Measurements from ENCODE around the gene GJA9.
A peak's percentile ranks its signal among the peaks of the same experiment; 100 is the strongest.
"Not testable (repeated sequence)": the region's sequence is repeated elsewhere in the genome, so short reads cannot be mapped to it uniquely, and the experiment has no call there.

The GJA9 gene

DNA sequence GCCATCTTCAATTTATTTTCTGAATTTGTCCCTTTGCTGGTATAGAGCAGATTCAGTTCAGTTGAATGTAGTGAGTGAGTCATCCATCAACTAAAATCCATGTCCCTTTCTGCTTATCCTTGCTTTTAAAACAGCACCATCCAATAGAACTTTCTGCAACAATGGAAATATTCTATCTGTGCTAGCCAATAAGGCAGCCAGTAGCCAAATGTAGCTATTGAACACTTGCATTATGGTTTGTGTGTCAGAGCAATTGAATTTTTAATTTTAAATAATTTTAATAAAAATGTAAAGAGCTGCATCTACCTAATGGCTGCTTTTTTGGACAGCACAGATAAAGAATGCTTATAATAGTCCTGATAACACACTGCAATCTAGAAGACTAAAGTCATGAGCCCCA, at the start of gene GJA9:
Gene GJA9 (minus strand): TSS at position 101 of the 400 bp plus-strand sequence. CDS start 5,489 bp downstream, outside the sequence.
- no peak for DNase-seq

DNA sequence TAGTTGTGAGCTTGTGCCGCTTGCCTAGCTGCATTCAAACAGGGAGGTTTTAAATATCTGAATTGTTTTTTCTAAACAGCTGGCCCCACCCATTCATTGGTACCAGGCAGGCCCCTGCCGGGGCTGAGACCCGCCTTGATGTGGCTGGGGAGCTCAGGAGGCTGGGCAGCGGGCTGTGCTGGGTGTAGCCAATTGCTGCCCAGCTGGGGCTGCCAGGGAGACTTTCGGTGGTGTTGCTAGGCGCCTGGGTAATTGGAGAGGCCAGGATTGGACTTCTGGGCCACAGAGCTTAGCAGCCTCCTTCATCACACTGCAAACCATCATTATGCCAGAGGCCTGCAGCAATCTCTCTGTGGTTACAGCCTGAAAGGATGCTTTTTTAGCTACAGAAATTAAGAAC, 48.1 kb upstream of the GJA9 start:
- DNase-seq: peak; percentile 2

DNA sequence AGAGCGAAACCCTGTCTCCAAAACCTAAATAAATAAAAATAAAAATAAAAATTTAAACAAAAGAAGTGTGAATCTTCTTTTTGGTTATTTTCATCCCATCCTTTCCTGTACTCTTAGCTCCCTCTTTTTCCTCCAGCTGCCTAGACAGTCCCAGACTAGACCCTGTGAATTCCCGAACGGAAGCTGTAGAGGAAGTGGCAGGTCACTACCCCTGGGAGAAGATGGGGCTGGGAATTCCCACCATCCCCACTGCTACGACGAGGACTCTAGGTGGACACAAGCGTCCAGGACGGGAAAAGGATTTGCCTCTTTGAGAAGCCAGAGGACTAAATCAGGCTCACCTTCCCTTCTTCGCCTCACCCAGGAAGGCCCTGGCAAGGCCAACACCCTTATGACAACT, 47.7 kb upstream of the GJA9 start:
- no peak for DNase-seq

GRCh38 chr1:38926091-38926490, 44.7 kb upstream of the GJA9 start:
- no peak for DNase-seq

DNA sequence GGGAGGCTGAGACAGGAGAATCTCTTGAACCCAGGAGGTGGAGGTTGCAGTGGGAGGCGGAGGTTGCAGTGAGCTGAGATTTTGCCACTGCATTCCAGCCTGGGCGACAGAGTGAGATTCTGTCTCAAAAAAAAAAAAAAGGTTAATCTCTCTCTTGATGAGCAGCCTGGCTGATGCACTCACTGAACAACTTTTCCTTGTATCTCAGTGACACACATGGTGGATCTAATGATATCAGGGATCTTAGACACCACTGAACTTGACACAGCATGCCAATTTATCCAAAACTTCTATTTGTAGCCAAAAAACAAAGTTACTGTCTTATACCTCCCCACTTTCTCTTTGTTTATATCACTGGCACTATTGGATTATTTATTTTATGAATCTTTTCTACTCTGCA, 44.0 kb upstream of the GJA9 start:
- DNase-seq: no peak

DNA sequence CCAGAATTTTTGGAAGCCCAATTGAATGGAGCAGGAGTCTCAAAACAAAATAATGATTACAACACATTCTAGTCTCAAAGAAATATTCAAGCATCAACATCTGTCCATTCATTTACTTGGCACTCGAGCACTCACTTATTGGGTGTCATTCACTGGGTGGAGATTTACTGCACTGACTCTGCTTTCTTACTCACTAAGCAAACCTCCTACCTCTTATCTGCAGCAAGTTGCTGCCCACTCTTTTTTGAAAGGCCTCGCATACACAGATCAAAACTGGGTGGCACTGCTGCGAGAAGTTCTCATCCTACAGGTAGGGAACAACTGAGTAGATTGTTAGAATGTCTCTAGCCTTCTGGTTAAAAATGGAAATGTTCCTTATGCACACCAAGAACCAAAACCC, 42.2 kb upstream of the GJA9 start:
- no peak for DNase-seq

- DNase-seq: peak; percentile 11
Measured at GRCh38 chr1:38919130-38919529, 37.7 kb upstream of the GJA9 start.

DNA sequence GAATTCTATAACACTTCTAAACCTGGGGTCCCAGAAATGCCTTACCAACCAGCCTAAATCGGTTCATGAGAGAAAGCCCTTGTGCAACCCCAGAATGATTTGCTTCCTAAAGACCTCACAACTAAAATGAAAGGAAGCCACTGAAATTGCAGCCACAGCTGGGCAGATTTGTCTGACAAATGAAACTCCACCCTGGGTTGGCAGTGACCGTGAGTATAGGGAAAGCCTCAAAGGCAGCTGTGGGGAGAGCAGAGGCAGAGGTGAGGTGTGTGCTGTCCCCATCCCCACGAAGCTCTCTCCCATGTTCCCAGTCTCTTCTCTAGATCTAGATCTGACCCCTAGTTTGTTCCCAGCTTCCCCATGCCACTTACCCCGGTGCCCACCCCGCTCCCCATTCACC, 37.2 kb upstream of the GJA9 start:
- DNase-seq: no peak

- no peak for DNase-seq
Measured at GRCh38 chr1:38917772-38918171, 36.4 kb upstream of the GJA9 start.

DNA sequence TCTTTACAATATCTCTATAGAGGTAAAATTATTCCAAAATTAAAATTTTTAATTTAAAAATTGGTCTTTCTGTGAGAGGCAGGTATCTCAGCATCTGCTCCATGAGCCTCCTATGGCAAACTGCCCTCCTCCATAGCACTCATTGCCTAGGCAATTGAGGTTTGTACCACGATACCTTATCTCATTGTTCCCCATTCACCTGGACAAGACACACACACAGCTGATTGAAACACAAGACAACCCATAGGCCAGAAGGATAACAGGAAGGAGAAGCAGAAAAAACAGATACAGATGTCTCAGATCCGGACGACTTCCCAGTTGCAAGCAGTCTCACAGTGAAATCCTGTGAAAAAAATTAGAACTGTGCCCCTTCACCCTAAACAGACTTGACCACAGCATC, 36.0 kb upstream of the GJA9 start:
- no peak for DNase-seq

DNA sequence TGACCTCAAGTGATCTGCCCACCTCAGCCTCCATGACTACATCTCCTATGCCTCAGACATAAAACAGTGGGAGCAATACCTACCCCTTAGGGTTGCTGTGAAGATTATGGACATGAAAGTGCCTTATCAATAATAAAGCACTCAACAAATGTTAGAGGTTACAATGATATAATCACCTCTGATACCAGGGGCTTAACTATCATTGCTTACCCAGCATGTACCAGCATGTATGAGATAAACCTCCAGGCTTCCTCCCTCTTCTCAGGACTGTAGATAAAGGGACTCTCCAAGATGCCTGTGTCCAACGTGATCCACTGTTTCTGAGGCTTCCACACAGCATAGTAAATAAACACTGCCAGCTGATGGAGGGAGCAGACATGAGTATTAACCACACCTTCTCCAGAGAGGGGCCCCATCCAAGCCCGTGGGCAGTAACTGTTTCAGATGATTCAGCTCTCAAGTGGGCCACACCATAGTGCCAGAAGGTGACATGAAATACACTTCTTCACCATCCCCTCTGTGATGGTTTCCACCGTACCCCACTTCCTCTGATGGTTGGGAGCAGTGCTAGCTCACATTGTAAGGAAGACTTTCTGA, 34.1 kb upstream of the GJA9 start:
- no peak for DNase-seq

GRCh38 chr1:38914908-38915307, 33.5 kb upstream of the GJA9 start:
- DNase-seq: not testable (repeated sequence)

- no peak for DNase-seq
Measured at GRCh38 chr1:38908821-38909220, 27.4 kb upstream of the GJA9 start.

GRCh38 chr1:38905985-38906384, 24.6 kb upstream of the GJA9 start:
- DNase-seq: no peak

GRCh38 chr1:38899560-38899959, 18.2 kb upstream of the GJA9 start:
- no peak for DNase-seq

GRCh38 chr1:38898653-38899230, 17.4 kb upstream of the GJA9 start:
- DNase-seq: peak; percentile 10

DNA sequence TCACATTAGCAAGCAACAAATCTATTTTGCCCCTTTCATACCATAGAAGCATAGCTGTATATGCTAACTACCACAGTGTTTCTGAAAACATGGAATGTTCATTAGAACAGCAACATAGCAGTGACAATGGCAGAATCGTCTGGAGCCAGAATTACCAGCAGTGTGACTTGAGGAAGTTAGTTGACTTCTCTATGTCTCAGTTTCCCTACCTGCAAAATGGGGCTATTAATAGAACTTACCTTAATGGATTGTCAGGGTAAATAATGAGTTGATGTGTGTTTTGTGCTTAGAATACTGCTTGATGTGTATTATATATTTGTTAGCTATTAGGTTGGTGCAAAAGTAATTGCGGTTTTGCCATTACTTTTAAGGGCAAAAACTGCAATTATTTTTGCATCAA, 14.8 kb upstream of the GJA9 start:
- no peak for DNase-seq

DNA sequence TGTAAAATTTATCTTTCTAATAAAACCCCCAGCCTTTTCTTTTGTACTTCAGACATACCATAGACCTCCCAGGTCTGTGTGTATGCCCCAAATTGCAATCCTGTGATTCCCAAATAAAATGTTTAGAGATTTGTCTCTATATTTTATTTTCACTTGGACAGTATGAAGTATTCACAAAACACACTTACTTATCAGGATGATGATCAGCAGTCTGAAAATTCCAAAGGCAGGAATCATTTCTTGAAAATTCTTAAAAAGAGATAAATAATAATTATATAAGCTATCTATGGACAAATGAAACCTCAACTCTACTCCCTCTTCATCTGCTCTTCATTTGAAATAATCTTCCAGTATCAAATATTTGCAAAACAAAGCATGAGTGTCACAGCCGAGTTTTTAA, 11.6 kb upstream of the GJA9 start:
- DNase-seq: no peak

- peak; percentile 13 for DNase-seq
Measured at GRCh38 chr1:38891753-38892152, 10.4 kb upstream of the GJA9 start.

GRCh38 chr1:38889589-38889988, 8.2 kb upstream of the GJA9 start:
- no peak for DNase-seq

GRCh38 chr1:38888423-38889333, 7.3 kb upstream of the GJA9 start:
- no peak for DNase-seq

GRCh38 chr1:38885092-38885491, 3.7 kb upstream of the GJA9 start:
- DNase-seq: no peak

GRCh38 chr1:38875811-38876210, 5.6 kb downstream of the GJA9 start:
- DNase-seq: no peak
